AG10803 (cell line): Measurements from ENCODE around the gene PKNOX2.
A peak's percentile ranks its signal among the peaks of the same experiment; 100 is the strongest.

Experiments
- DNase-seq: peaks from one replicate; pipeline ENCODE4 v3.0.0; 2010; ENCODE audit warnings: low read depth
- H3K4me3 ChIP-seq: 2 replicates; pipeline ENCODE4 v1.5.1; 2011; ENCODE audit warnings: mild to moderate bottlenecking, low read length, control low read depth
- TF ChIP-seq, protein P1 (sequence below): conservative IDR thresholded peaks from 2 replicates; pipeline ENCODE4 v1.5.1; 2011; ENCODE audit warnings: mild to moderate bottlenecking, low read length, control low read depth, inconsistent platforms

Gene PKNOX2

DNA sequence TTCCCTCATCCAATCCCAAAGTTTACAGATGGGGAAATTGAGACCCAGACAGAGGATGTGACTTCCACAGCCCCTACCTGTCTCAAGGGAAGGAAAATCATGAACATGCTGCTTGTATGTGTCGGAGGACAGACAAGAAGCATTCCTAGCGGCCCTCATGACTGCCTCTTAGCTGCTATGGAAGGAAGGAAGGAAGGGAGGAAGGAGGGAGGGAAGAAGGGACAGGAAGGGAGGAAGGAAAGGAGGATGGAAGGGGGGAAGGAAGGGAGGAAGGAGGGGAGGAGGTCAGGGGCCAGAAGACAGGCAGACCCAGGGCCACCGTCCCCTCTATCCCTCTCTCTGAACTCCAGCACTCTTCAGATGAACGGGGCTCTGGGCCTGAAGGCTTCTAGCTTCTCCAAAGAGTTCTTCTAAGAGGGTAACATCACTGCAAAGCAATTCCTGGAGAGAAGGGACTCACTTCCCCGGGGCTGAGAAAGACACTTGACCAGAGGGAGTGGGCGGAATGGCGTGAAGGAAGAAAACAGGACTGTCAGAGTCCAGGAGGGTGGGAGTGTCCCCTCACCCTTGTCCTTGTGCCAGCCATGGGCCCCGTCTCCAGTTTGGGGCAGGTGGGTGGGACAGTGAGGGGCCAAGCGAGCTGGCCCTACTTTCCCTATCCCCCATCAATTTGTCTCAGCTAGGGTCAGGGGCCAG is 182.2 kb downstream of the PKNOX2 start:
- DNase-seq = no peak
- no peak overlapping the region for H3K4me3 ChIP-seq

DNA sequence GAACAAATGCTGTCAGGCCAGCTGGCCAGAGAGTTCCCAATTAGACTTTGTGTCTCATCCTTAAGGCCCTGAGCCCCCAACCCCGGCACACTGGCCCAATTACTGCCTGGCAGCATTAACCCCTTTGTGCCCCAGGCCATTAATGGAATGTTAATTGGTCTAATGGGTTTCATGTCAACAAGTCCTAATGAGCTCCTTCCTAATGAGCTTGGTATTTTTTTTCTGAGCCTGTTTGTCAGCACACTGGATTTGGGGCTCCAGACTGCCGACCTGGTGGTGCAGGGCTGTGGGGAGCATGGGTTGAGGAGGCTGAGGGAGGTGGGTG is 182.7 kb downstream of the PKNOX2 start:
- TF ChIP-seq, protein P1, sequence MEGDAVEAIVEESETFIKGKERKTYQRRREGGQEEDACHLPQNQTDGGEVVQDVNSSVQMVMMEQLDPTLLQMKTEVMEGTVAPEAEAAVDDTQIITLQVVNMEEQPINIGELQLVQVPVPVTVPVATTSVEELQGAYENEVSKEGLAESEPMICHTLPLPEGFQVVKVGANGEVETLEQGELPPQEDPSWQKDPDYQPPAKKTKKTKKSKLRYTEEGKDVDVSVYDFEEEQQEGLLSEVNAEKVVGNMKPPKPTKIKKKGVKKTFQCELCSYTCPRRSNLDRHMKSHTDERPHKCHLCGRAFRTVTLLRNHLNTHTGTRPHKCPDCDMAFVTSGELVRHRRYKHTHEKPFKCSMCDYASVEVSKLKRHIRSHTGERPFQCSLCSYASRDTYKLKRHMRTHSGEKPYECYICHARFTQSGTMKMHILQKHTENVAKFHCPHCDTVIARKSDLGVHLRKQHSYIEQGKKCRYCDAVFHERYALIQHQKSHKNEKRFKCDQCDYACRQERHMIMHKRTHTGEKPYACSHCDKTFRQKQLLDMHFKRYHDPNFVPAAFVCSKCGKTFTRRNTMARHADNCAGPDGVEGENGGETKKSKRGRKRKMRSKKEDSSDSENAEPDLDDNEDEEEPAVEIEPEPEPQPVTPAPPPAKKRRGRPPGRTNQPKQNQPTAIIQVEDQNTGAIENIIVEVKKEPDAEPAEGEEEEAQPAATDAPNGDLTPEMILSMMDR = no peak
- H3K4me3 ChIP-seq = no peak overlapping the region
- DNase-seq = no peak

More for the DNA sequence above, 182.2 kb downstream of the PKNOX2 start:
- TF ChIP-seq, protein P1 = no peak

DNA sequence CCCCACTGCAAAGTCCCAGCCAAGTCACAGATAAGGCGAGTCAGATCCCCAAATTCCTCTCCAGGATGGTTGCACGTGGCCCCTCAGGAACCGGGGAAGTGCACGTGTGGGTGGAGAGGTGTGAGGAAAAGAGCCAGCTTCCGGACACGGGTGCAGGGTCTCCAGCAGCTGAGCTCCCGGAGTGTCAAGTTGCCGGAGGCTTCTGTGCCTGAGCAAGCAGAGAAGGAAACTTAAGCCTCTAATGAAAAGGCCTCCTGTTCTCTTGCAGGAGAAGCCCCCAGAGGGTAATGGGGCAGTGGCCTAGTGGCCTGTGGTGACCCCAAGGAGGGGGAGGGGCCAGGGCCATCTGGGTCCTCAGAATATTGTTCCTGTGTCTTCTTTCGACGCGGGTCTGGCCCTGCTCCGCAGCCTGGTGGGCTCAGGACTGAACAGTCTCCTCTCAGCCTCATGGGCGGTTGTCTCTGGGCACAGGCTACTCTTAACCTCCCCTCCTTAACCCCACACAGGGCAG is 183.6 kb downstream of the PKNOX2 start:
- DNase-seq = no peak
- H3K4me3 ChIP-seq = no peak overlapping the region
- TF ChIP-seq, protein P1 = no peak

DNA sequence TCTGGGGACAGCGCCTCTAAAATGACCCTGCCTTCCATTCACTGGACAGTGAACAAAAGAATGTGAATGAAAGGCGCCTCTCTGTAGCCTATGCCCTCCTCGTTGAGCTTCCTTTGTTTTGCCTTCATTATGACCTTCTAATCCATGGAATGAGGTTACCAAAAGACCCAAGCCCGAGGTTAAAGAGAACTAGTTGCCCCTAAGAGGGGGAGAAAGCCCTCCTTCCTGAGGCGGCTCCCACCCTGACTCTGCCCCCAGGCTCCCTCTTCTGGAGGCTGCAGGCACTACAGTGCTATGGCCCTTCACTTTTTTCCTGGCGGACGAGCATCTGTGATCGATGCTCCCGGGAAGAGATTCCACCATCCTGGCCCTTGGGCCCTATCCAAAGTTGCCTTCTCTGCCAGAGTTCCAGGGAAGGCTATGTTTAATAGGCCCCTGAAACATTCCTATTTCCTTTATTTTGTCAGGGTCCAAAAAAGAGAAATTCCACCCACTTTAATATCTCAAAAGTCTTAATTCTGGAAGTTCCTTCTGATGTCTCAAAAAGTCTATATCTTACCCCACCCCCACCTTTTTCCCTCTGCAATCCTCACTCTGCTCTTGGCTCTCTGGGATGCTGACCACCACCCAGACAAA is 184.2 kb downstream of the PKNOX2 start:
- no peak overlapping the region for H3K4me3 ChIP-seq
- peak; percentile 22 for DNase-seq
- TF ChIP-seq, protein P1 = peak; percentile 98

DNA sequence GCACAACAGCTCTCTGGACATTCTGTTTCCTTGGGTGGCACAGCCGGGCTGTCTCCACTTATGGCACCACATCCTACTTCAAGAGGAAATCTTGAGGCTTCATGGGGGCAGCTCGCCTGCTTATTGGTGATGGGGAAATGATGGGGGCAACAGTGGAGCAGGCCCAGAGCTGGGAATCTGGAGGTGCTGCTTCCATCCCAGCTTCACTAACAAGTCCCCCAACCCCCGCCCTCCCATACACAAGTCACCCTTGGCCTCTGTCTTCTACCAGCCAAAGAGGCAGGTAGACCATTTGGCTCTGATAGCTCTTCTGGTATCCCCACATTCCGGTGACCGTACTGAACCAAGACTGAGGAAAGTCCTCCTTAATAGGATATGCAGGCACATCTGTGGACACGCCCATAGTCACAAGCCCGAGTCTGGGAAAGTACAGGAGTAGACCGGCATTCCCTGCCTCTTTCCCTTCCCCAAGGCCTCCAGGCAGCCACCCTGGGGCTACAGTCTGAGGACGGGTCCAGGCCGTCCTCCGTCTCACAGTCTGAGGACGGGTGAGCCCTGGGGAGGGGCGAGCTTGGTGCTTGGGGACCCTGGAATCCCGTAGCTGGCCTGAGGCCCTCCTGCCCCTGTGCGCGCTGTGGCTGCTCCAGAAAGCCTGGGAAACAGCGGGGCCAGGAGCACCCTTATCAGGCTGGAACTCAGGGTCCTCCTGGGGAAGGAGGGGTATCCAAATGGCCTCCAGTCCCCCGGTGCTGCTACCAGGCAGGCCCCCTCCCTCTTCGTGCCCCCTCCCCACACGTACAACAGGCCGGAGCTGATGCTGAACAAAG is 185.9 kb downstream of the PKNOX2 start:
- no peak for DNase-seq
- H3K4me3 ChIP-seq = no peak overlapping the region
- TF ChIP-seq, protein P1 = no peak

DNA sequence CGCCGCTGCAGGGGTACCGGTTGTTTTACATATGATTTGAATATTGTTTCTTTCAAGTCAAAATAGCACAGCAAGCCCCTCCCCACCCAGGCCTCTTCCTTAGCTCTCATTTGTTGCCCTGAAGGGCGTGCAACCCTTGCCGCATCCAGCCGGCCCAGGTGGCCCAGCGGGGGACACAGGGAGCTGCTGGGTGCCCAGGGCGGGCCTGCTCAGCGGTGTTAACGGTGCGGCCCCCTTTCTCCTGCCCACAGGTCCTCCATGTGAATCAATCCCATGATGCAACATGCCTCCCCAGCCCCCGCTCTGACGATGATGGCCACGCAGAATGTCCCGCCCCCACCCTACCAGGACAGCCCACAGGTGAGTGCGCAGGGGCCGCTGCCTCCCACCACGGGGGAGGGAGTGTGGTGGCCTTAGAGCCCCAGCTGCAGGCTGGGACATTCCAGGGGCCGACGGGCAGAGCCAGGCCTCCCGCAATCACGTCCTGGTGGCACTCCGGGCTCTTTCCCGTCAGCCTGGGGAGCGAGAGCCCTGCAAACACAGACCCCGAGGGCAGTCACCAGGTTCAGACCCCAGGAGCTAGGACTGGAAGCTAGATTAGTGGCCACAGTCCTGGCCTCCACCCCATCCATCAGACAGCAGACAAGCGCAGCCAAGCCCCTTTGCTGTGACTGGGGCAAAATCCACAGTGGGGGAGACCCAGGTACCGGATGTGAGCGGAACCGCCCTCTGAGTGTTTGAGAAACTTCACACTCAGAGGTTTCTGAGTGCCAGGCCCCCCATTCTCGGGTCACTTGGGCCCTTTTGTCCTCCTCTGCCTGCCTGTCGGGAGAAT is 186.7 kb downstream of the PKNOX2 start:
- DNase-seq = no peak
- H3K4me3 ChIP-seq = no peak overlapping the region

More for the DNA sequence above, 186.7 kb downstream of the PKNOX2 start:
- TF ChIP-seq, protein P1 = no peak
